HepG2 (cell line): Measurements from ENCODE around the gene SMO. TPM values are rescaled to one million over a fixed set of nuclear protein-coding genes. Genes with fewer than 3 reads are reported as not detected.

Experiments
- ARNTL ChIP-seq: sonication (generic); formaldehyde crosslinking; IDR thresholded peaks from 2 replicates; pipeline ENCODE4 v1.4.0; 2020; ENCODE audit warnings: mild to moderate bottlenecking, missing genetic modification reagents
- ATF4 ChIP-seq, 2 experiments: fragments of 450-650 bp in 1 of 2; sonication (generic) in 1 of 2; formaldehyde crosslinking; IDR thresholded peaks; 2 replicates each; pipeline versions ENCODE4 v1.5.0 to v1.8.0; 2020 to 2022; ENCODE audit warnings: mild to moderate bottlenecking in 1 of 2, missing genetic modification reagents in 1 of 2
- BORCS8-MEF2B ChIP-seq: sonication (generic); formaldehyde crosslinking; IDR thresholded peaks from 2 replicates; pipeline ENCODE4 v1.8.0; 2022; ENCODE audit warnings: mild to moderate bottlenecking, missing genetic modification reagents
- CENPT ChIP-seq: sonication (generic); formaldehyde crosslinking; IDR thresholded peaks from 2 replicates; pipeline ENCODE4 v1.8.0; 2022; ENCODE audit warnings: low read depth, mild to moderate bottlenecking, moderate library complexity, missing genetic modification reagents
- CHCHD3 ChIP-seq: sonication (generic); formaldehyde crosslinking; IDR thresholded peaks from 2 replicates; pipeline ENCODE4 v1.8.0; 2022; ENCODE audit warnings: mild to moderate bottlenecking, missing genetic modification reagents, moderate library complexity
- ELF4 ChIP-seq: sonication (generic); formaldehyde crosslinking; IDR thresholded peaks from 2 replicates; pipeline ENCODE4 v1.5.0; 2020; ENCODE audit warnings: missing genetic modification reagents, mild to moderate bottlenecking, moderate library complexity, borderline replicate concordance
- HDAC1 ChIP-seq: sonication (generic); formaldehyde crosslinking; IDR thresholded peaks from 2 replicates; pipeline ENCODE4 v1.5.1; 2020; ENCODE audit warnings: mild to moderate bottlenecking, missing genetic modification reagents
- HINFP ChIP-seq: sonication (generic); formaldehyde crosslinking; IDR thresholded peaks from 2 replicates; pipeline ENCODE4 v1.4.0; 2020; ENCODE audit warnings: low read depth, mild to moderate bottlenecking, missing genetic modification reagents
- NCOA2 ChIP-seq: sonication (generic); formaldehyde crosslinking; IDR thresholded peaks from 2 replicates; pipeline ENCODE4 v1.8.0; 2022; ENCODE audit warnings: inconsistent platforms
- RFX5 ChIP-seq: IDR thresholded peaks from 2 replicates; pipeline ENCODE4 v1.6.1; 2011; ENCODE audit warnings: low read depth, low read length, improper control_type of control experiment
- SPEN ChIP-seq: sonication (generic); formaldehyde crosslinking; IDR thresholded peaks from 2 replicates; pipeline ENCODE4 v1.5.1; 2020; ENCODE audit warnings: low read depth, mild to moderate bottlenecking, missing genetic modification reagents
- XRCC5 ChIP-seq: fragments of 200-400 bp; formaldehyde crosslinking; optimal IDR thresholded peaks from 2 replicates; pipeline ENCODE3; 2017; ENCODE audit warnings: mild to moderate bottlenecking, low read length
- ZNF414 ChIP-seq: sonication (generic); formaldehyde crosslinking; IDR thresholded peaks from 2 replicates; pipeline ENCODE4 v1.5.0; 2020; ENCODE audit warnings: missing genetic modification reagents
- ZNF598 ChIP-seq: sonication (generic); formaldehyde crosslinking; IDR thresholded peaks from 2 replicates; pipeline ENCODE4 v1.5.1; 2020; ENCODE audit warnings: mild to moderate bottlenecking, missing genetic modification reagents, borderline replicate concordance
- ZNF710 ChIP-seq: sonication (generic); formaldehyde crosslinking; IDR thresholded peaks from 2 replicates; pipeline ENCODE4 v1.5.0; 2020; ENCODE audit warnings: mild to moderate bottlenecking, missing genetic modification reagents, borderline replicate concordance
- ZNF883 ChIP-seq: sonication (generic); formaldehyde crosslinking; IDR thresholded peaks from 2 replicates; pipeline ENCODE4 v1.5.1; 2020; ENCODE audit warnings: mild to moderate bottlenecking, missing genetic modification reagents; ENCODE audit errors: not compliant biosample characterization
- polyA plus RNA-seq, 8 experiments: library from polyadenylated mRNA; depleted of rRNA in 3 of 8; stranded (reverse) in 7 of 8; unstranded in 1 of 8; fragments of >200 nt; fragmentation: Illumina TruSeq in 4 of 8; extraction: Trizol in 4 of 8; gene quantifications; 2 replicates each; pipeline versions ENCODE4 v1.2.1 to v1.2.3, GENCODE V29; 2011 to 2016; ENCODE audit warnings: low read depth in 4 of 8, missing spikeins in 1 of 8, mixed read lengths in 1 of 8; ENCODE audit not compliant: insufficient read depth in 1 of 8
- total RNA-seq, 5 experiments: library from RNA; depleted of rRNA; stranded (reverse); fragments of >200 nt; fragmentation: Illumina TruSeq; extraction: Trizol; gene quantifications; 2 replicates each; pipeline ENCODE4 v1.2.3, GENCODE V29; 2016; ENCODE audit warnings: low read depth in 1 of 5
- TF ChIP-seq, protein P1 (sequence below): IDR thresholded peaks from 2 replicates; pipeline ENCODE4 v1.6.1; 2012; ENCODE audit warnings: inconsistent platforms
- TF ChIP-seq, protein P2 (sequence below): sonication (generic); formaldehyde crosslinking; IDR thresholded peaks from 2 replicates; pipeline ENCODE4 v1.5.1; 2020; ENCODE audit warnings: missing genetic modification reagents, mild to moderate bottlenecking, borderline replicate concordance
- TF ChIP-seq, protein P3 (sequence below): sonication (generic); formaldehyde crosslinking; IDR thresholded peaks from 2 replicates; pipeline ENCODE4 v1.8.0; 2022; ENCODE audit warnings: low read depth, missing genetic modification reagents

The SMO gene
- total and polyA plus RNA-seq, 2 of the 13 experiments (the other 11 are each of a cell fraction or from before 2014, with no cell fraction given): 23.8 to 32.3 TPM

GRCh38 chr7:129188372-129188891, at the start of gene SMO (continued):
- no peak for TF ChIP-seq ZNF710 (CRISPR knock-in tag)
- TF ChIP-seq, protein P1, sequence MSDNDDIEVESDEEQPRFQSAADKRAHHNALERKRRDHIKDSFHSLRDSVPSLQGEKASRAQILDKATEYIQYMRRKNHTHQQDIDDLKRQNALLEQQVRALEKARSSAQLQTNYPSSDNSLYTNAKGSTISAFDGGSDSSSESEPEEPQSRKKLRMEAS: peak; percentile 70
- no peak for TF ChIP-seq NCOA2 (CRISPR knock-in tag)
- 0 out of 2 replicates have a peak, but pooled peaks have one; percentile 31 for TF ChIP-seq ARNTL (CRISPR knock-in tag)
- TF ChIP-seq, protein P2, sequence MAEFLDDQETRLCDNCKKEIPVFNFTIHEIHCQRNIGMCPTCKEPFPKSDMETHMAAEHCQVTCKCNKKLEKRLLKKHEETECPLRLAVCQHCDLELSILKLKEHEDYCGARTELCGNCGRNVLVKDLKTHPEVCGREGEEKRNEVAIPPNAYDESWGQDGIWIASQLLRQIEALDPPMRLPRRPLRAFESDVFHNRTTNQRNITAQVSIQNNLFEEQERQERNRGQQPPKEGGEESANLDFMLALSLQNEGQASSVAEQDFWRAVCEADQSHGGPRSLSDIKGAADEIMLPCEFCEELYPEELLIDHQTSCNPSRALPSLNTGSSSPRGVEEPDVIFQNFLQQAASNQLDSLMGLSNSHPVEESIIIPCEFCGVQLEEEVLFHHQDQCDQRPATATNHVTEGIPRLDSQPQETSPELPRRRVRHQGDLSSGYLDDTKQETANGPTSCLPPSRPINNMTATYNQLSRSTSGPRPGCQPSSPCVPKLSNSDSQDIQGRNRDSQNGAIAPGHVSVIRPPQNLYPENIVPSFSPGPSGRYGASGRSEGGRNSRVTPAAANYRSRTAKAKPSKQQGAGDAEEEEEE (CRISPR knock-in tag): no peak
- no peak for TF ChIP-seq HINFP (CRISPR knock-in tag)
- TF ChIP-seq HDAC1 (CRISPR knock-in tag): peak; percentile 73; the same call in 1 of the 2 replicates
- TF ChIP-seq XRCC5: peak; percentile 68
- no peak for TF ChIP-seq ELF4 (CRISPR knock-in tag)
- peak; percentile 69; the same call in 1 of the 2 replicates for TF ChIP-seq BORCS8-MEF2B (CRISPR knock-in tag)
- TF ChIP-seq, protein P3, sequence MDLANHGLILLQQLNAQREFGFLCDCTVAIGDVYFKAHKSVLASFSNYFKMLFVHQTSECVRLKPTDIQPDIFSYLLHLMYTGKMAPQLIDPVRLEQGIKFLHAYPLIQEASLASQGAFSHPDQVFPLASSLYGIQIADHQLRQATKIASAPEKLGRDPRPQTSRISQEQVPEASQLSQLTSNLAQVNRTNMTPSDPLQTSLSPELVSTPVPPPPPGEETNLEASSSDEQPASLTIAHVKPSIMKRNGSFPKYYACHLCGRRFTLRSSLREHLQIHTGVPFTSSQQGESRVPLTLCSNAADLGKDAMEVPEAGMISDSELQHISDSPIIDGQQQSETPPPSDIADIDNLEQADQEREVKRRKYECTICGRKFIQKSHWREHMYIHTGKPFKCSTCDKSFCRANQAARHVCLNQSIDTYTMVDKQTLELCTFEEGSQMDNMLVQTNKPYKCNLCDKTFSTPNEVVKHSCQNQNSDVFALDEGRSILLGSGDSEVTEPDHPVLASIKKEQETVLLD (CRISPR knock-in tag): 0 out of 2 replicates have a peak, but pooled peaks have one; percentile 28
- TF ChIP-seq CENPT (CRISPR knock-in tag): no peak
- no peak for TF ChIP-seq RFX5
- TF ChIP-seq ZNF414 (CRISPR knock-in tag): no peak
- no peak for TF ChIP-seq ZNF598 (CRISPR knock-in tag)
- no peak; the same call in 1 of the 2 replicates for TF ChIP-seq SPEN
- peak; percentile 7 for TF ChIP-seq ZNF883 (CRISPR knock-in tag)
- peak in 1 of 2 experiments; percentile 27; a peak in 1 of 4 replicates for TF ChIP-seq ATF4 (CRISPR knock-in tag; IDR thresholded peaks at IDR 0.05)
- no peak for TF ChIP-seq CHCHD3 (CRISPR knock-in tag)
